Brain pericyte (primary cell): Measurements from ENCODE around the gene ADAMTS17.
"Not testable (repeated sequence)": the region's sequence is repeated elsewhere in the genome, so short reads cannot be mapped to it uniquely, and the experiment has no call there.

Experiments used
- DNase-seq: peaks from one replicate; pipeline ENCODE4 v3.0.0-alpha.2; 2012; ENCODE audit warnings: low read depth, low spot score

Gene ADAMTS17

GRCh38 chr15:99980752-99981151, 361.0 kb downstream of the ADAMTS17 start:
- DNase-seq, result no peak

GRCh38 chr15:99979886-99980285, 361.9 kb downstream of the ADAMTS17 start:
- DNase-seq, result not testable (repeated sequence)

GRCh38 chr15:99979371-99979770, 362.4 kb downstream of the ADAMTS17 start:
- DNase-seq, result no peak

GRCh38 chr15:99978426-99978825, 363.3 kb downstream of the ADAMTS17 start:
- DNase-seq, result no peak

- no peak for DNase-seq
These were observed 363.8 kb downstream of the ADAMTS17 start for GRCh38 chr15:99977929-99978328.

- no peak for DNase-seq
These were observed 364.9 kb downstream of the ADAMTS17 start for GRCh38 chr15:99976811-99977271.

GRCh38 chr15:99976000-99976399, 365.8 kb downstream of the ADAMTS17 start:
- DNase-seq, result no peak

GRCh38 chr15:99974246-99974645, 367.5 kb downstream of the ADAMTS17 start:
- DNase-seq, result no peak

- DNase-seq, result no peak
These were observed 368.4 kb downstream of the ADAMTS17 start for GRCh38 chr15:99973351-99973750.

GRCh38 chr15:99970891-99971430, 370.8 kb downstream of the ADAMTS17 start:
- no peak for DNase-seq

GRCh38 chr15:99969261-99969920, 372.4 kb downstream of the ADAMTS17 start:
- no peak for DNase-seq

GRCh38 chr15:99967841-99968371, 373.9 kb downstream of the ADAMTS17 start:
- DNase-seq, result no peak

- DNase-seq, result no peak
These were observed 375.0 kb downstream of the ADAMTS17 start for GRCh38 chr15:99966815-99967214.

GRCh38 chr15:99965376-99965775, 376.4 kb downstream of the ADAMTS17 start:
- DNase-seq, result no peak

- no peak for DNase-seq
These were observed 377.8 kb downstream of the ADAMTS17 start for GRCh38 chr15:99963976-99964375.

- no peak for DNase-seq
These were observed 378.5 kb downstream of the ADAMTS17 start for GRCh38 chr15:99963096-99963825.

GRCh38 chr15:99962006-99962561, 379.7 kb downstream of the ADAMTS17 start:
- no peak for DNase-seq

GRCh38 chr15:99961011-99961441, 380.7 kb downstream of the ADAMTS17 start:
- no peak for DNase-seq

GRCh38 chr15:99959326-99959725, 382.4 kb downstream of the ADAMTS17 start:
- no peak for DNase-seq

GRCh38 chr15:99958426-99959097, 383.2 kb downstream of the ADAMTS17 start:
- no peak for DNase-seq

GRCh38 chr15:99957642-99958013, 384.1 kb downstream of the ADAMTS17 start:
- DNase-seq, result no peak
